Right renal pelvis (tissue), 4 donors: Measurements from ENCODE around the gene PIGU. TPM values are rescaled to one million over a fixed set of nuclear protein-coding genes. Genes with fewer than 3 reads are reported as not detected.
A peak's percentile ranks its signal among the peaks of the same experiment; 100 is the strongest.
"Not testable (repeated sequence)": the region's sequence is repeated elsewhere in the genome, so short reads cannot be mapped to it uniquely, and the experiment has no call there.

ENCODE experiments used
- DNase-seq, 4 donors: peaks; one replicate each; pipeline ENCODE4 v3.0.0-alpha.2; 2013; ENCODE audit warnings: low read depth in 4 of 4, low spot score in 3 of 4, missing footprints in 1 of 4
- polyA plus RNA-seq, 4 donors: library from polyadenylated mRNA; unstranded; fragments of 120-200 nt; gene quantifications; one replicate each; pipeline ENCODE4 v1.2.1, GENCODE V29; 2013; ENCODE audit not compliant: insufficient read length in 4 of 4

The PIGU gene
- polyA plus RNA-seq, 4 donors, result 39.0 to 45.3 (median 44.2) TPM

GRCh38 chr20:34706912-34707784 lies 30.3 kb upstream of the PIGU start:
- DNase-seq, result no peak

- DNase-seq, result no peak
Observed at GRCh38 chr20:34706302-34706875, 29.5 kb upstream of the PIGU start.

GRCh38 chr20:34705397-34706301 lies 28.8 kb upstream of the PIGU start:
- no peak for DNase-seq

- no peak for DNase-seq
Observed at GRCh38 chr20:34705008-34705396, 28.1 kb upstream of the PIGU start.

- peak in 3 of 4 donors; percentile 77 to 82 (median 80) for DNase-seq
Observed at GRCh38 chr20:34704177-34705007, 27.5 kb upstream of the PIGU start, which contains the start of gene TP53INP2. Gene TP53INP2 (plus strand): TSS chr20:34704344. CDS start chr20:34708740, 4,396 bp downstream.

GRCh38 chr20:34703424-34704176 lies 26.7 kb upstream of the PIGU start:
- DNase-seq, result peak in 1 of 4 donors; percentile 30

- no peak for DNase-seq
Observed at GRCh38 chr20:34703061-34703423, 26.1 kb upstream of the PIGU start.

- no peak for DNase-seq
Observed at GRCh38 chr20:34701405-34702085, 24.7 kb upstream of the PIGU start.

GRCh38 chr20:34693414-34693813 lies 16.5 kb upstream of the PIGU start:
- DNase-seq, result no peak

GRCh38 chr20:34691838-34692237 lies 14.9 kb upstream of the PIGU start:
- no peak for DNase-seq

GRCh38 chr20:34689486-34689885 lies 12.6 kb upstream of the PIGU start:
- DNase-seq, result no peak

GRCh38 chr20:34683667-34684066 lies 6.8 kb upstream of the PIGU start:
- no peak for DNase-seq

- DNase-seq, result no peak
Observed at GRCh38 chr20:34680586-34681175, 3.8 kb upstream of the PIGU start.

- DNase-seq, result peak in 2 of 4 donors; percentile 5
Observed at GRCh38 chr20:34675993-34676641, 775 bp downstream of the PIGU start.

GRCh38 chr20:34675561-34675960 lies 1.3 kb downstream of the PIGU start:
- no peak for DNase-seq

- no peak for DNase-seq
Observed at GRCh38 chr20:34673412-34673811, 3.5 kb downstream of the PIGU start.

- no peak for DNase-seq
Observed at GRCh38 chr20:34669094-34669493, 7.8 kb downstream of the PIGU start.

- DNase-seq, result not testable (repeated sequence)
Observed at GRCh38 chr20:34664751-34665150, 12.1 kb downstream of the PIGU start.
